ENCODE results near the gene HLA-DRB1. TPM values are rescaled to one million over a fixed set of nuclear protein-coding genes. Genes with fewer than 3 reads are reported as not detected.
A peak's percentile ranks its signal among the peaks of the same experiment; 100 is the strongest.

Gene HLA-DRB1
- total RNA-seq, 1 donor from 2014 or later: 335 TPM

GRCh38 chr6:32622545-32623401 lies 33.1 kb upstream of the HLA-DRB1 start:
- DNase-seq (no peak), ATAC-seq (peak; percentile 89)
- peak; percentile 27 for TF ChIP-seq CTCF (IDR thresholded peaks at IDR 0.05)
- Histone ChIP-seq H3K36me3 (no peaks in the 10 kb centered on the region), H3K9me3 (no peaks in the 10 kb centered on the region), H3K27ac (peak overlapping the region; percentile 70), H3K4me3 (no peak overlapping the region), H3K4me1 (no peaks in the 10 kb centered on the region), H3K27me3 (no peaks in the 10 kb centered on the region)
- intact Hi-C loops (cut with DNase I): no loop called here

GRCh38 chr6:32621372-32621771 lies 31.7 kb upstream of the HLA-DRB1 start:
- H3K36me3 ChIP-seq: no peaks in the 10 kb centered on the region
- no peak overlapping the region for H3K27ac ChIP-seq
- TF ChIP-seq CTCF (IDR thresholded peaks at IDR 0.05): no peak
- no peaks in the 10 kb centered on the region for H3K9me3 ChIP-seq
- DNase-seq (no peak), ATAC-seq (no peak)
- H3K27me3 ChIP-seq: no peaks in the 10 kb centered on the region
- H3K4me1 ChIP-seq: no peaks in the 10 kb centered on the region
- H3K4me3 ChIP-seq: no peak overlapping the region
- intact Hi-C loops (cut with DNase I): no loop called here

GRCh38 chr6:32617751-32618150 lies 28.1 kb upstream of the HLA-DRB1 start:
- DNase-seq (no peak), ATAC-seq (no peak)
- TF ChIP-seq CTCF (IDR thresholded peaks at IDR 0.05): no peak
- no peaks in the 10 kb centered on the region for H3K27me3 ChIP-seq
- no peaks in the 10 kb centered on the region for H3K4me1 ChIP-seq
- intact Hi-C loops (cut with DNase I): no loop called here
- H3K4me3 ChIP-seq: no peak overlapping the region
- no peak overlapping the region for H3K27ac ChIP-seq
- no peaks in the 10 kb centered on the region for H3K36me3 ChIP-seq
- no peaks in the 10 kb centered on the region for H3K9me3 ChIP-seq

- H3K27ac ChIP-seq: no peak overlapping the region
- no peak overlapping the region for H3K4me3 ChIP-seq
- H3K27me3 ChIP-seq: no peaks in the 10 kb centered on the region
- ATAC-seq (no peak), DNase-seq (no peak)
- H3K4me1 ChIP-seq: no peaks in the 10 kb centered on the region
- H3K9me3 ChIP-seq: no peaks in the 10 kb centered on the region
- TF ChIP-seq CTCF (IDR thresholded peaks at IDR 0.05): no peak
- intact Hi-C loops (cut with DNase I): no loop called here
- no peaks in the 10 kb centered on the region for H3K36me3 ChIP-seq
Measured at GRCh38 chr6:32615885-32616532, 26.4 kb upstream of the HLA-DRB1 start.

GRCh38 chr6:32614366-32615081 lies 24.9 kb upstream of the HLA-DRB1 start:
- Histone ChIP-seq H3K4me3 (no peak overlapping the region), H3K27ac (no peak overlapping the region), H3K36me3 (no peaks in the 10 kb centered on the region), H3K4me1 (no peaks in the 10 kb centered on the region), H3K9me3 (no peaks in the 10 kb centered on the region), H3K27me3 (no peaks in the 10 kb centered on the region)
- ATAC-seq (peak; percentile 80), DNase-seq (no peak)
- no peak for TF ChIP-seq CTCF (IDR thresholded peaks at IDR 0.05)
- intact Hi-C loops (cut with DNase I): no loop called here
